GM12874 (cell line): ENCODE results near the gene SPATA24.

Experiments used
- TF ChIP-seq, protein P1 (sequence below): IDR thresholded peaks from 2 replicates; pipeline ENCODE4 v1.5.1; 2011; ENCODE audit warnings: low read depth, mild to moderate bottlenecking, control low read depth, low read length, moderate library complexity; ENCODE audit not compliant: insufficient read depth

The SPATA24 gene

DNA sequence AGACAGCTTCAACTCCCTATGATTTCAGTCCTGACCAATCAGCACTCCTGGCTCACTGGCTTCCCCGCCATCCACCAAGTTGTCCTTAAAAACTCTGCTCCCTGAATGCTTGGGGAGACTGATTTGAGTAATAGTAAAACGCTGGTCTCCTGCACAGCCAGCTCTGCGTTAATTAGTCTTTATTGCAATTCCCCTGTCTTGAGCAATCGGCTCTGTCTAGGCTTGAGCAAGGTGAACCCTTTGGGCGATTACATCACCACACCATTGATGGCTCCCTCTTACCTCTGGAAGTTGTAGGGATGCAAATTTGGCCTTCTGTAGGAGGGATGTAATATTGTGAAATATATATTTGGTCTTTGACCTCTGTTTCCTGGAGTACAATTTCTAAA lies 17.8 kb downstream of the SPATA24 start:
- TF ChIP-seq, protein P1, sequence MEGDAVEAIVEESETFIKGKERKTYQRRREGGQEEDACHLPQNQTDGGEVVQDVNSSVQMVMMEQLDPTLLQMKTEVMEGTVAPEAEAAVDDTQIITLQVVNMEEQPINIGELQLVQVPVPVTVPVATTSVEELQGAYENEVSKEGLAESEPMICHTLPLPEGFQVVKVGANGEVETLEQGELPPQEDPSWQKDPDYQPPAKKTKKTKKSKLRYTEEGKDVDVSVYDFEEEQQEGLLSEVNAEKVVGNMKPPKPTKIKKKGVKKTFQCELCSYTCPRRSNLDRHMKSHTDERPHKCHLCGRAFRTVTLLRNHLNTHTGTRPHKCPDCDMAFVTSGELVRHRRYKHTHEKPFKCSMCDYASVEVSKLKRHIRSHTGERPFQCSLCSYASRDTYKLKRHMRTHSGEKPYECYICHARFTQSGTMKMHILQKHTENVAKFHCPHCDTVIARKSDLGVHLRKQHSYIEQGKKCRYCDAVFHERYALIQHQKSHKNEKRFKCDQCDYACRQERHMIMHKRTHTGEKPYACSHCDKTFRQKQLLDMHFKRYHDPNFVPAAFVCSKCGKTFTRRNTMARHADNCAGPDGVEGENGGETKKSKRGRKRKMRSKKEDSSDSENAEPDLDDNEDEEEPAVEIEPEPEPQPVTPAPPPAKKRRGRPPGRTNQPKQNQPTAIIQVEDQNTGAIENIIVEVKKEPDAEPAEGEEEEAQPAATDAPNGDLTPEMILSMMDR, result no peak

GRCh38 chr5:139385061-139386049 lies 18.5 kb downstream of the SPATA24 start:
- TF ChIP-seq, protein P1, result no peak

DNA sequence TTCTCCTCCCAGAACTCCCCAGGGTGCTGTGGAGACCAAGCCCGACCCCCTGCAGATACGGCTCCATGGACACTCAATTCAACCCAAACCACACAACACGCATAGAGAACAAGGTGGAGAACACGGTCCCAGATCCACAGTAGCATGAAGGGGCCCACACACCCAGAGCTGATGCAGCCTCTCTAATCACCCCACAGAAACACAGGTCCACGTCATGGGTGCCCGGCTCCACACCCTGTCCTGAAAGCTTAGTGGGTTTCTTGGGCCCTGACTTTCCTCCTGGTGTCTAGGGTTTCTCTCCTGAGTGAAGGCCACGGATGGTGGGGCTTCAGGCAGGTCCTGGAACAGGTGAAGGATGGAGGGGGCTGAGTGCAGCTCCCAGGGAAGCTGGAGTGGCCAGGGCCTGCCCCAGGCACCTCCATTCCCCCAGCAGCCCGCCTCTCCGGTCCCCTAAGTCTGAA lies 19.3 kb downstream of the SPATA24 start:
- TF ChIP-seq, protein P1, result no peak

DNA sequence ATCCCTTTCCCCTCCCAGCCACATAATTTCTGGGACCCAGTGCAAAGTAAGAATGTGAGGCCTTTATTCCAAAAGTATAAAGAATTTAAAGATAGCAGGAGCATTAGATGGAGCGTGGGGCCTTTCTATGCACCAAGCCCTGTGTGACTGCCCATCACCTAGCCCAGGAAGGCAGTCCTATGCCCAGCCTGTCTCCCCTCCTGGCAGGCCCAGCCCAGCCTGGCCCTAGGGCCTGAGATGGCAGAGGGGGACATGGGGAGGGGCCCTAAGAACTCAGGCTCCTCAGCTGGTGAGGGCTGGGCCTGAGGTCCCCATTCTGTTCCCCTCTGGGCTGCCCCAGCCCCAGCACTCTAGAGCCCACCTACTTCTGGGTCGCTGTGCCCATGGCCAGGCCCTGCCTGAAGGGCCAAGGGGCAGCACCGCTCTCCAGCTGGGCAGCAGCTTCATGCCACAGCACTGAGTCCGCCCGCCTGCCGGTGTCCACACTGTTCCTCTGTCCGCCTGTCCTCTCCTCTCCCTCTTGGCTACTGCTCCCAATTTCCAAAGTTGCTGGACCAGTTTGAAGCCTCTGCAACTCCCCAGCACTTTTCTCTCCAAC lies 19.8 kb downstream of the SPATA24 start:
- TF ChIP-seq, protein P1, result no peak

- TF ChIP-seq, protein P1, result no peak
These were observed 20.5 kb downstream of the SPATA24 start, which contains the start of gene SLC23A1 for GRCh38 chr5:139383275-139383992. Gene SLC23A1 (minus strand): TSS chr5:139383297. CDS start chr5:139383253, 44 bp downstream.

- TF ChIP-seq, protein P1, result no peak
These were observed 21.1 kb downstream of the SPATA24 start for GRCh38 chr5:139382807-139383206.
